SKM-1 (cell line): Measurements from ENCODE around the gene E2F6.

Source experiments
- DNase-seq: peaks from one replicate; lab custom pipeline; 2025; ENCODE audit not compliant: unreplicated experiment; lab: John Stamatoyannopoulos, UW

E2F6 gene

GRCh38 chr2:11493282-11493681 lies 27.3 kb upstream of the E2F6 start:
- no peak for DNase-seq

- DNase-seq = no peak
These were observed 26.8 kb upstream of the E2F6 start for GRCh38 chr2:11492720-11493119.

GRCh38 chr2:11492244-11492643 lies 26.3 kb upstream of the E2F6 start:
- DNase-seq = no peak

GRCh38 chr2:11491348-11491933 lies 25.5 kb upstream of the E2F6 start:
- DNase-seq = no peak

- DNase-seq = no peak
These were observed 24.2 kb upstream of the E2F6 start for GRCh38 chr2:11490194-11490593.

- no peak for DNase-seq
These were observed 22.8 kb upstream of the E2F6 start for GRCh38 chr2:11488809-11489208.

- DNase-seq = peak; percentile 12
These were observed 18.1 kb upstream of the E2F6 start for GRCh38 chr2:11483806-11484617.

- no peak for DNase-seq
These were observed 16.6 kb upstream of the E2F6 start for GRCh38 chr2:11482473-11483035.

- no peak for DNase-seq
These were observed 16.0 kb upstream of the E2F6 start for GRCh38 chr2:11481789-11482472.

- no peak for DNase-seq
These were observed 15.4 kb upstream of the E2F6 start for GRCh38 chr2:11481426-11481788.

- no peak for DNase-seq
These were observed 14.9 kb upstream of the E2F6 start for GRCh38 chr2:11480859-11481258.

- no peak for DNase-seq
These were observed 14.4 kb upstream of the E2F6 start for GRCh38 chr2:11480406-11480805.

GRCh38 chr2:11478899-11479605 lies 13.1 kb upstream of the E2F6 start:
- DNase-seq = no peak

GRCh38 chr2:11477994-11478393 lies 12.0 kb upstream of the E2F6 start:
- peak; percentile 43 for DNase-seq

- DNase-seq = no peak
These were observed 7.9 kb upstream of the E2F6 start for GRCh38 chr2:11473659-11474433.

- DNase-seq = no peak
These were observed 1.8 kb upstream of the E2F6 start for GRCh38 chr2:11467749-11468148.

GRCh38 chr2:11467129-11467649 lies 1.2 kb upstream of the E2F6 start:
- no peak for DNase-seq

- DNase-seq = no peak
These were observed 557 bp upstream of the E2F6 start for GRCh38 chr2:11466307-11467128.

GRCh38 chr2:11465110-11465484 lies 864 bp downstream of the E2F6 start:
- no peak for DNase-seq
